GM21529 (cell line): Measurements from ENCODE around the gene RAPGEF4.

ENCODE experiments used
- ATAC-seq: cut with Tn5 transposase; IDR thresholded peaks from one replicate; pipeline ENCODE4 v1.9.1; 2021; ENCODE audit not compliant: unreplicated experiment

The RAPGEF4 gene

GRCh38 chr2:172821370-172822338, 86.0 kb downstream of the RAPGEF4 start:
- ATAC-seq, result no peak

- no peak for ATAC-seq
Measured at GRCh38 chr2:172822585-172822984, 86.9 kb downstream of the RAPGEF4 start.

GRCh38 chr2:172823261-172823850, 87.7 kb downstream of the RAPGEF4 start:
- no peak for ATAC-seq

GRCh38 chr2:172826522-172826921, 90.9 kb downstream of the RAPGEF4 start:
- no peak for ATAC-seq

GRCh38 chr2:172829229-172829628, 93.6 kb downstream of the RAPGEF4 start:
- ATAC-seq, result no peak

GRCh38 chr2:172830482-172830881, 94.8 kb downstream of the RAPGEF4 start:
- ATAC-seq, result no peak

GRCh38 chr2:172833898-172834297, 98.3 kb downstream of the RAPGEF4 start:
- no peak for ATAC-seq

- ATAC-seq, result no peak
Measured at GRCh38 chr2:172834881-172835280, 99.2 kb downstream of the RAPGEF4 start.

GRCh38 chr2:172836347-172836821, 100.7 kb downstream of the RAPGEF4 start:
- ATAC-seq, result no peak

GRCh38 chr2:172836827-172837226, 101.2 kb downstream of the RAPGEF4 start:
- no peak for ATAC-seq

GRCh38 chr2:172839446-172839845, 103.8 kb downstream of the RAPGEF4 start:
- no peak for ATAC-seq

GRCh38 chr2:172842511-172843265, 107.0 kb downstream of the RAPGEF4 start:
- ATAC-seq, result no peak

GRCh38 chr2:172843266-172843582, 107.6 kb downstream of the RAPGEF4 start:
- ATAC-seq, result no peak

GRCh38 chr2:172843902-172844715, 108.5 kb downstream of the RAPGEF4 start:
- no peak for ATAC-seq

GRCh38 chr2:172845028-172845630, 109.5 kb downstream of the RAPGEF4 start:
- ATAC-seq, result no peak

GRCh38 chr2:172846551-172846950, 110.9 kb downstream of the RAPGEF4 start:
- no peak for ATAC-seq

- no peak for ATAC-seq
Measured at GRCh38 chr2:172847188-172847587, 111.5 kb downstream of the RAPGEF4 start.

GRCh38 chr2:172848519-172848918, 112.9 kb downstream of the RAPGEF4 start:
- ATAC-seq, result no peak

GRCh38 chr2:172849519-172850217, 114.0 kb downstream of the RAPGEF4 start:
- ATAC-seq, result no peak

GRCh38 chr2:172855588-172855987, 119.9 kb downstream of the RAPGEF4 start:
- ATAC-seq, result no peak
